CD14-positive monocyte (primary cell): ENCODE measurements around the gene HUWE1. TPM values are rescaled to one million over a fixed set of nuclear protein-coding genes. Genes with fewer than 3 reads are reported as not detected.
A peak's percentile ranks its signal among the peaks of the same experiment; 100 is the strongest.

Experiments
- DNase-seq, 3 donors: peaks; one replicate each; pipeline ENCODE4 v3.0.0-alpha.2; 2011 to 2022
- H2AFZ ChIP-seq: 2 replicates; pipeline ENCODE4 v1.6.0; 2012; ENCODE audit warnings: mild to moderate bottlenecking, low read depth, low read length, inconsistent platforms; ENCODE audit not compliant: insufficient read depth, poor library complexity, severe bottlenecking
- H3K27ac ChIP-seq, 2 donors: 1 replicate in 1 of 2; 2 replicates in 1 of 2; pipeline ENCODE4 v1.5.1; 2012 to 2013; ENCODE audit warnings: low read length in 2 of 2, control low read depth in 1 of 2, inconsistent platforms in 1 of 2, low read depth in 1 of 2, mild to moderate bottlenecking in 1 of 2
- H3K27me3 ChIP-seq, 2 donors: one replicate each; pipeline versions ENCODE4 v1.6.0 to v1.6.1; 2011 to 2013; ENCODE audit warnings: low read length in 2 of 2; ENCODE audit not compliant: control insufficient read depth in 2 of 2, insufficient read depth in 2 of 2
- H3K36me3 ChIP-seq, 2 donors: replicated peaks in 1 of 2; 1 replicate in 1 of 2; 2 replicates in 1 of 2; pipeline versions ENCODE4 v1.5.1 to v1.6.1; 2012 to 2013; ENCODE audit warnings: low read length in 2 of 2, control low read depth in 1 of 2, inconsistent platforms in 1 of 2, mild to moderate bottlenecking in 1 of 2; ENCODE audit not compliant: insufficient read depth in 2 of 2, control insufficient read depth in 1 of 2
- H3K4me1 ChIP-seq, 2 donors: 1 replicate in 1 of 2; 2 replicates in 1 of 2; pipeline versions ENCODE4 v1.5.1 to v1.6.1; 2012 to 2013; ENCODE audit warnings: low read length in 2 of 2, control low read depth in 1 of 2, inconsistent platforms in 1 of 2, mild to moderate bottlenecking in 1 of 2, moderate library complexity in 1 of 2; ENCODE audit not compliant: insufficient read depth in 2 of 2, control insufficient read depth in 1 of 2
- H3K4me2 ChIP-seq: replicated peaks from 2 replicates; pipeline ENCODE3; 2012; ENCODE audit warnings: low read length, moderate library complexity, mild to moderate bottlenecking; ENCODE audit not compliant: poor library complexity, severe bottlenecking; ENCODE audit errors: extremely low read depth
- H3K4me3 ChIP-seq, 3 experiments: fragments of 200-600 bp in 1 of 3; sonication (generic) in 1 of 3; replicated peaks in 1 of 3; 1 replicate in 2 of 3; 2 replicates in 1 of 3; pipeline ENCODE4 v1.5.1; 2011 to 2013; ENCODE audit warnings: low read length in 3 of 3, mild to moderate bottlenecking in 3 of 3, control low read depth in 2 of 3, low read depth in 2 of 3, inconsistent platforms in 1 of 3, moderate library complexity in 1 of 3
- H3K79me2 ChIP-seq: 2 replicates; pipeline ENCODE4 v1.6.0; 2012; ENCODE audit warnings: mild to moderate bottlenecking, control low read depth, inconsistent platforms, low read length, moderate library complexity; ENCODE audit not compliant: insufficient read depth
- H3K9ac ChIP-seq: 2 replicates; pipeline ENCODE4 v1.6.0; 2017; ENCODE audit warnings: low read length, mild to moderate bottlenecking; ENCODE audit not compliant: insufficient read depth, poor library complexity, severe bottlenecking
- H3K9me3 ChIP-seq, 2 donors: replicated peaks in 1 of 2; 1 replicate in 1 of 2; 2 replicates in 1 of 2; pipeline versions ENCODE4 v1.5.1 to v1.6.1; 2012 to 2013; ENCODE audit warnings: low read length in 2 of 2, control low read depth in 1 of 2; ENCODE audit not compliant: control insufficient read depth in 1 of 2, insufficient read depth in 1 of 2
- H4K20me1 ChIP-seq: 2 replicates; pipeline ENCODE4 v1.6.0; 2012; ENCODE audit warnings: mild to moderate bottlenecking, low read length, control low read depth, moderate library complexity; ENCODE audit not compliant: insufficient read depth
- H3K27ac Mint-ChIP-seq, 7 donors: one replicate each; pipeline ENCODE4 v1.8.0; 2020; ENCODE audit warnings: mild to moderate bottlenecking in 7 of 7, mixed read lengths in 7 of 7, moderate library complexity in 6 of 7, inconsistent platforms in 2 of 7
- H3K27me3 Mint-ChIP-seq, 3 donors: one replicate each; pipeline ENCODE4 v1.8.0; 2021 to 2022; ENCODE audit warnings: low read depth in 3 of 3, mild to moderate bottlenecking in 3 of 3, mixed read lengths in 3 of 3, moderate library complexity in 3 of 3, inconsistent platforms in 1 of 3
- H3K36me3 Mint-ChIP-seq, 2 donors: one replicate each; pipeline ENCODE4 v1.8.0; 2020; ENCODE audit warnings: mixed read lengths in 2 of 2, inconsistent platforms in 1 of 2, mild to moderate bottlenecking in 1 of 2
- H3K4me1 Mint-ChIP-seq: one replicate; pipeline ENCODE4 v1.8.0; 2020; ENCODE audit warnings: mild to moderate bottlenecking, mixed read lengths
- H3K4me3 Mint-ChIP-seq, 2 donors: one replicate each; pipeline ENCODE4 v1.8.0; 2020; ENCODE audit warnings: mild to moderate bottlenecking in 2 of 2, mixed read lengths in 2 of 2, moderate library complexity in 1 of 2
- H3K9me3 Mint-ChIP-seq, 7 donors: one replicate each; pipeline ENCODE4 v1.8.0; 2020 to 2022; ENCODE audit warnings: mixed read lengths in 7 of 7, mild to moderate bottlenecking in 6 of 7, moderate library complexity in 6 of 7, inconsistent platforms in 2 of 7
- WGBS: methylation state at CpG from one replicate; pipeline ENCODE4 v1.1.5; 2013; ENCODE audit warnings: missing lambda C conversion rate; ENCODE audit not compliant: insufficient coverage; 5-methylcytosine and 5-hydroxymethylcytosine counted together
- intact Hi-C, 2 donors: fragments of 100-400 bp; cut with micrococcal nuclease; formaldehyde crosslinking; loops; one replicate each; pipeline versions ENCODE4 v1.15.0 to v1.15.1; 2023
- polyA plus RNA-seq, 3 donors: library from polyadenylated mRNA; depleted of rRNA in 1 of 3; unstranded in 2 of 3; stranded (reverse) in 1 of 3; fragments of 300-500 nt in 2 of 3; fragments of >200 nt in 1 of 3; fragmentation: Illumina TruSeq in 2 of 3; gene quantifications; 1 replicate in 2 of 3; 2 replicates in 1 of 3; pipeline ENCODE4 v1.2.3, GENCODE V29; 2012 to 2021
- TF ChIP-seq, protein P1 (sequence below): fragments of 200-600 bp; IDR thresholded peaks from one replicate; pipeline ENCODE4 v1.8.0; 2022; ENCODE audit warnings: antibody characterized with exemption, mild to moderate bottlenecking

Gene HUWE1
- polyA plus RNA-seq, 3 donors, result 1.8 to 31.1 (median 4.3) TPM

DNA sequence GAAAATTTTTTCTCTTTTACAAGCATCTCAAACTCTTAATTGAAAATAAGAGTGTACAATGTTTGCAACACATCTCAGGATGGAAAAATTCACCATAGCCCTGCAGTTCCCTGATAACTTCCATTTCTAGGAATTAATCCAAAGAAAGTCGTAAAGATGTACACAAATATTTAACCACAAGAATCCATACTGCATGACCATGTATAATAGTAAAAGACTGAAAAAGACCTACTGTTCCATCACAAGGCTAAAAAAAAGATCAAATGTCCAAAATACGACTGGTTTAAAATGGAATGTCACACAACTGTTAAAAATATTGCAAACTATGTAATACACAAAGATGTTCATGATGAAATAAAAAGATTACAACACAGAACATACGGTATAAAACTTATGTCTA, 32.1 kb downstream of the HUWE1 start:
- Histone ChIP-seq H3K79me2 (peaks cover 55% of the 10 kb centered on the region), H3K36me3 (peaks cover 41 to 61% of the 10 kb centered on the region in 2 donors), H3K4me3 (no peak overlapping the region), H3K4me1 (no peaks in the 10 kb centered on the region), H3K9ac (no peak overlapping the region), H3K27me3 (peaks cover 0 to 4% of the 10 kb centered on the region in 2 donors), H4K20me1 (peaks cover 64% of the 10 kb centered on the region), H2AFZ (no peak overlapping the region), H3K4me2 (no peak overlapping the region), H3K27ac (no peak overlapping the region), H3K9me3 (no peaks in the 10 kb centered on the region)
- no CpG with 5 or more reads among the region's 3 CpGs for WGBS
- Mint-ChIP-seq H3K27ac (no peak overlapping the region), H3K9me3 (no peaks in the 10 kb centered on the region), H3K36me3 (peaks cover 26 to 28% of the 10 kb centered on the region in 2 donors), H3K27me3 (peaks cover 0 to 2% (median 0%) of the 10 kb centered on the region in 3 donors), H3K4me1 (peaks cover 2% of the 10 kb centered on the region), H3K4me3 (no peak overlapping the region)
- DNase-seq, result no peak
- TF ChIP-seq, protein P1, sequence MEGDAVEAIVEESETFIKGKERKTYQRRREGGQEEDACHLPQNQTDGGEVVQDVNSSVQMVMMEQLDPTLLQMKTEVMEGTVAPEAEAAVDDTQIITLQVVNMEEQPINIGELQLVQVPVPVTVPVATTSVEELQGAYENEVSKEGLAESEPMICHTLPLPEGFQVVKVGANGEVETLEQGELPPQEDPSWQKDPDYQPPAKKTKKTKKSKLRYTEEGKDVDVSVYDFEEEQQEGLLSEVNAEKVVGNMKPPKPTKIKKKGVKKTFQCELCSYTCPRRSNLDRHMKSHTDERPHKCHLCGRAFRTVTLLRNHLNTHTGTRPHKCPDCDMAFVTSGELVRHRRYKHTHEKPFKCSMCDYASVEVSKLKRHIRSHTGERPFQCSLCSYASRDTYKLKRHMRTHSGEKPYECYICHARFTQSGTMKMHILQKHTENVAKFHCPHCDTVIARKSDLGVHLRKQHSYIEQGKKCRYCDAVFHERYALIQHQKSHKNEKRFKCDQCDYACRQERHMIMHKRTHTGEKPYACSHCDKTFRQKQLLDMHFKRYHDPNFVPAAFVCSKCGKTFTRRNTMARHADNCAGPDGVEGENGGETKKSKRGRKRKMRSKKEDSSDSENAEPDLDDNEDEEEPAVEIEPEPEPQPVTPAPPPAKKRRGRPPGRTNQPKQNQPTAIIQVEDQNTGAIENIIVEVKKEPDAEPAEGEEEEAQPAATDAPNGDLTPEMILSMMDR, result no peak
- intact Hi-C loops, result no loop called here

DNA sequence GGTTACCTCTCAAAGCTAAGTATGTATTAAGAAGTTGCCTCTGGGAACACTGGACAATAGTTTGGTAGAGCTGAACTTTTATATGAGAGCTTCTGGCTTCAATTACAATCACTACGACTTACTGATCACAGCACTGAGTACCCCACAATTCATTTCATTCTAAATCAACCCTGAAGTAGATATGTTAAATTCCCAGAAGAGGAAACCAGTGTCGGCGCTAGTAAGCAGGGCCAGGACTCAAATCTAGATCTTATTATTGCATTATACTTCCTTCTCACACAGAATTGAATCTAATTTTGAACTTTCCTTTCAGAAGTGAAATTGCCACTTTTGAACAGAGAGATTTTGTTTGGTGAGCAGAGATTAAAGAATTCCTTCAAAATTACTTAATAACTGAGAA, 41.8 kb downstream of the HUWE1 start:
- Mint-ChIP-seq H3K27me3 (peaks cover 0 to 8% (median 0%) of the 10 kb centered on the region in 3 donors), H3K4me3 (no peak overlapping the region), H3K9me3 (no peaks in the 10 kb centered on the region), H3K27ac (peak overlapping the region in 1 of 7 donors; percentile 11), H3K4me1 (no peaks in the 10 kb centered on the region), H3K36me3 (peaks cover 42 to 64% of the 10 kb centered on the region in 2 donors)
- TF ChIP-seq, protein P1, result no peak
- DNase-seq, result no peak
- Histone ChIP-seq H3K36me3 (peaks cover 71 to 96% of the 10 kb centered on the region in 2 donors), H2AFZ (no peak overlapping the region), H3K27me3 (no peaks in the 10 kb centered on the region), H4K20me1 (peaks cover 11% of the 10 kb centered on the region), H3K4me3 (no peak overlapping the region), H3K4me1 (no peaks in the 10 kb centered on the region), H3K4me2 (no peak overlapping the region), H3K79me2 (peaks cover 2% of the 10 kb centered on the region), H3K9me3 (no peaks in the 10 kb centered on the region), H3K27ac (no peak overlapping the region), H3K9ac (no peak overlapping the region)
- intact Hi-C loops, result no loop called here
- no CpG with 5 or more reads among the region's 3 CpGs for WGBS
